Natural killer cell (primary cell): ENCODE measurements around the gene ERAS. TPM values are rescaled to one million over a fixed set of nuclear protein-coding genes. Genes with fewer than 3 reads are reported as not detected.
A peak's percentile ranks its signal among the peaks of the same experiment; 100 is the strongest.

ENCODE experiments used
- ATAC-seq, 3 donors: fragments of 150-1000 bp in 2 of 3; fragments of 200-7000 bp in 1 of 3; cut with Tn5 transposase; 1 replicate in 1 of 3; 2 replicates in 2 of 3; pipeline ENCODE4 v1.10.0; 2021; ENCODE audit warnings: mild to moderate bottlenecking in 2 of 3, moderate library complexity in 2 of 3
- DNase-seq, 2 donors: peaks; one replicate each; pipeline versions ENCODE4 v3.0.0 to v3.0.0-alpha.2; 2013 to 2021; ENCODE audit warnings: mixed read lengths in 1 of 2
- H3K27ac ChIP-seq: one replicate; pipeline ENCODE4 v1.5.1; 2013; ENCODE audit warnings: mild to moderate bottlenecking, low read length
- H3K27me3 ChIP-seq: one replicate; pipeline ENCODE4 v1.6.1; 2013; ENCODE audit warnings: low read length; ENCODE audit not compliant: control insufficient read depth, insufficient read depth
- H3K36me3 ChIP-seq: one replicate; pipeline ENCODE4 v1.6.1; 2013; ENCODE audit warnings: low read length; ENCODE audit not compliant: control insufficient read depth, insufficient read depth
- H3K4me1 ChIP-seq: one replicate; pipeline ENCODE4 v1.6.1; 2013; ENCODE audit warnings: low read length; ENCODE audit not compliant: control insufficient read depth, insufficient read depth
- H3K4me3 ChIP-seq: one replicate; pipeline ENCODE4 v1.5.1; 2013; ENCODE audit warnings: low read length
- H3K9me3 ChIP-seq: one replicate; pipeline ENCODE4 v1.6.1; 2013; ENCODE audit warnings: low read length; ENCODE audit not compliant: control insufficient read depth, insufficient read depth
- H3K27ac Mint-ChIP-seq, 2 donors: one replicate each; pipeline ENCODE4 v1.8.0; 2022; ENCODE audit warnings: mild to moderate bottlenecking in 2 of 2, mixed read lengths in 2 of 2, moderate library complexity in 1 of 2
- H3K27me3 Mint-ChIP-seq, 2 donors: one replicate each; pipeline ENCODE4 v1.8.0; 2022; ENCODE audit warnings: low read depth in 2 of 2, mixed read lengths in 2 of 2
- H3K36me3 Mint-ChIP-seq: one replicate; pipeline ENCODE4 v1.8.0; 2022; ENCODE audit warnings: mixed read lengths
- H3K4me1 Mint-ChIP-seq, 2 donors: one replicate each; pipeline ENCODE4 v1.8.0; 2022; ENCODE audit warnings: mixed read lengths in 2 of 2
- H3K4me3 Mint-ChIP-seq: one replicate; pipeline ENCODE4 v1.8.0; 2022; ENCODE audit warnings: mild to moderate bottlenecking, moderate library complexity, mixed read lengths
- H3K9me3 Mint-ChIP-seq, 2 donors: one replicate each; pipeline ENCODE4 v1.8.0; 2022; ENCODE audit warnings: mixed read lengths in 2 of 2
- WGBS: methylation state at CpG from one replicate; pipeline ENCODE4 v1.1.7; 2013; ENCODE audit warnings: missing lambda C conversion rate; ENCODE audit not compliant: insufficient coverage; 5-methylcytosine and 5-hydroxymethylcytosine counted together
- intact Hi-C: fragments of 100-400 bp; cut with micrococcal nuclease; formaldehyde crosslinking; loops from one replicate; pipeline ENCODE4 v1.14.2; 2022
- total RNA-seq, 4 donors: library from RNA; stranded (reverse); fragments of 120-200 nt in 1 of 4; gene quantifications; one replicate each; pipeline versions ENCODE4 v1.2.3 to v1.2.4, GENCODE V29; 2013 to 2022
- TF ChIP-seq, protein P1 (sequence below): fragments of 200-600 bp; IDR thresholded peaks from one replicate; pipeline ENCODE4 v1.8.0; 2022; ENCODE audit warnings: antibody characterized with exemption

The ERAS gene
- total RNA-seq, 3 donors from 2014 or later (not counting 1 experiment from before 2014, with no cell fraction given) = not detected

- whole genome bisulfite sequencing = 15% methylated on average over 5 of the region's 9 CpGs
- H3K27ac ChIP-seq = no peak overlapping the region
- H3K9me3 ChIP-seq = no peaks in the 10 kb centered on the region
- peaks cover 7 to 9% of the 10 kb centered on the region in 2 donors for H3K4me1 Mint-ChIP-seq
- H3K27me3 ChIP-seq = peaks cover 5% of the 10 kb centered on the region
- DNase-seq = no peak
- peaks cover 42 to 46% of the 10 kb centered on the region in 2 donors for H3K27me3 Mint-ChIP-seq
- no peaks in the 10 kb centered on the region for H3K36me3 ChIP-seq
- no peak overlapping the region for H3K4me3 Mint-ChIP-seq
- H3K4me1 ChIP-seq = peaks cover 5% of the 10 kb centered on the region
- no peaks in the 10 kb centered on the region for H3K36me3 Mint-ChIP-seq
- no peak overlapping the region for H3K27ac Mint-ChIP-seq
- TF ChIP-seq, protein P1, sequence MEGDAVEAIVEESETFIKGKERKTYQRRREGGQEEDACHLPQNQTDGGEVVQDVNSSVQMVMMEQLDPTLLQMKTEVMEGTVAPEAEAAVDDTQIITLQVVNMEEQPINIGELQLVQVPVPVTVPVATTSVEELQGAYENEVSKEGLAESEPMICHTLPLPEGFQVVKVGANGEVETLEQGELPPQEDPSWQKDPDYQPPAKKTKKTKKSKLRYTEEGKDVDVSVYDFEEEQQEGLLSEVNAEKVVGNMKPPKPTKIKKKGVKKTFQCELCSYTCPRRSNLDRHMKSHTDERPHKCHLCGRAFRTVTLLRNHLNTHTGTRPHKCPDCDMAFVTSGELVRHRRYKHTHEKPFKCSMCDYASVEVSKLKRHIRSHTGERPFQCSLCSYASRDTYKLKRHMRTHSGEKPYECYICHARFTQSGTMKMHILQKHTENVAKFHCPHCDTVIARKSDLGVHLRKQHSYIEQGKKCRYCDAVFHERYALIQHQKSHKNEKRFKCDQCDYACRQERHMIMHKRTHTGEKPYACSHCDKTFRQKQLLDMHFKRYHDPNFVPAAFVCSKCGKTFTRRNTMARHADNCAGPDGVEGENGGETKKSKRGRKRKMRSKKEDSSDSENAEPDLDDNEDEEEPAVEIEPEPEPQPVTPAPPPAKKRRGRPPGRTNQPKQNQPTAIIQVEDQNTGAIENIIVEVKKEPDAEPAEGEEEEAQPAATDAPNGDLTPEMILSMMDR = no peak
- no peak for ATAC-seq
- intact Hi-C loops = no loop called here
- no peaks in the 10 kb centered on the region for H3K9me3 Mint-ChIP-seq
- H3K4me3 ChIP-seq = no peak overlapping the region
Measured at GRCh38 chrX:48833542-48834138, 7.3 kb downstream of the ERAS start.

- no peaks in the 10 kb centered on the region for H3K36me3 ChIP-seq
- DNase-seq = peak in 1 of 2 donors; percentile 23
- Mint-ChIP-seq H3K36me3 (no peaks in the 10 kb centered on the region), H3K4me1 (peaks cover 7 to 9% of the 10 kb centered on the region in 2 donors), H3K27ac (no peak overlapping the region), H3K4me3 (peak overlapping the region; percentile 38), H3K9me3 (no peaks in the 10 kb centered on the region), H3K27me3 (peaks cover 39 to 41% of the 10 kb centered on the region in 2 donors)
- TF ChIP-seq, protein P1 = no peak
- H3K27me3 ChIP-seq = peaks cover 5% of the 10 kb centered on the region
- 13% methylated on average over 7 of the region's 7 CpGs for WGBS
- H3K27ac ChIP-seq = no peak overlapping the region
- intact Hi-C loops = no loop called here
- no peak for ATAC-seq
- H3K4me1 ChIP-seq = peaks cover 5% of the 10 kb centered on the region
- no peak overlapping the region for H3K4me3 ChIP-seq
- no peaks in the 10 kb centered on the region for H3K9me3 ChIP-seq
Measured at GRCh38 chrX:48834383-48834709, 8.0 kb downstream of the ERAS start.

GRCh38 chrX:48835524-48836329 lies 9.4 kb downstream of the ERAS start, which contains the start of gene PCSK1N:
Gene PCSK1N (minus strand): TSS chrX:48835610. CDS start chrX:48835532, 78 bp downstream.
- H3K27me3 ChIP-seq = peaks cover 5% of the 10 kb centered on the region
- H3K4me3 ChIP-seq = no peak within 1 kb of the TSS

More at GRCh38 chrX:48835524-48836329, 9.4 kb downstream of the ERAS start, which contains the start of gene PCSK1N:
- Histone ChIP-seq H3K9me3 (no peaks in the 10 kb centered on the region), H3K36me3 (no peaks in the 10 kb centered on the region), H3K4me1 (peaks cover 5% of the 10 kb centered on the region), H3K27ac (no peak within 1 kb of the TSS)
- WGBS = 28% methylated on average over 17 of the region's 35 CpGs
- Mint-ChIP-seq H3K9me3 (no peaks in the 10 kb centered on the region), H3K4me1 (peaks cover 7 to 9% of the 10 kb centered on the region in 2 donors), H3K27me3 (peaks cover 29 to 34% of the 10 kb centered on the region in 2 donors), H3K4me3 (peak within 1 kb of the TSS; percentile 38), H3K27ac (no peak within 1 kb of the TSS), H3K36me3 (no peaks in the 10 kb centered on the region)
- DNase-seq (peak in 1 of 2 donors; percentile 70), ATAC-seq (peak in 1 of 3 donors; percentile 21)
- TF ChIP-seq, protein P1 = no peak
- intact Hi-C loops = no loop called here
